Measurements from ENCODE around the gene ARIH2.

- TF ChIP-seq POLR2A (IDR thresholded peaks at IDR 0.05; ENCODE audit: control extremely low read depth in 1 of 2, low read depth in 2 of 2, low read length in 2 of 2): no peak; a peak in 1 of 3 replicates
- no peak for TF ChIP-seq RFX5 (IDR thresholded peaks at IDR 0.05; ENCODE audit: borderline replicate concordance, low read depth, low read length)
- peak; percentile 85 for TF ChIP-seq POLR2AphosphoS5 (IDR thresholded peaks at IDR 0.05; ENCODE audit: low read depth, low read length)
- no peak for TF ChIP-seq RAD21 (IDR thresholded peaks at IDR 0.05 in 1 of 2, conservative IDR thresholded peaks at IDR 0.05 in 1 of 2; ENCODE audit: low read depth in 2 of 2, low read length in 2 of 2)
- TF ChIP-seq ATF2 (IDR thresholded peaks at IDR 0.05; ENCODE audit: low read length): no peak
- no peak for TF ChIP-seq JUND (IDR thresholded peaks at IDR 0.05; ENCODE audit: low read length)
- TF ChIP-seq CTBP2 (IDR thresholded peaks at IDR 0.05; ENCODE audit: borderline replicate concordance, insufficient read depth, insufficient read length, low read length): no peak
- no peak for TF ChIP-seq RNF2 (IDR thresholded peaks at IDR 0.05; ENCODE audit: borderline replicate concordance, low read depth, low read length, missing control alignments, poor library complexity, severe bottlenecking)
- no peak for TF ChIP-seq CTCF (IDR thresholded peaks at IDR 0.05; ENCODE audit: control extremely low read depth in 1 of 3, insufficient read depth in 1 of 3, low read depth in 1 of 3, low read length in 3 of 3)
- TF ChIP-seq CREB1 (IDR thresholded peaks at IDR 0.05): no peak
- no peak for TF ChIP-seq MAFK (IDR thresholded peaks at IDR 0.05; ENCODE audit: low read depth, low read length)
- no peak for TF ChIP-seq MAX (IDR thresholded peaks at IDR 0.05)
- no peak for TF ChIP-seq YY1 (IDR thresholded peaks at IDR 0.05; ENCODE audit: low read depth, low read length)
- TF ChIP-seq KDM1A (IDR thresholded peaks at IDR 0.05; ENCODE audit: borderline replicate concordance, low read length): no peak
Measured at GRCh38 chr3:49025005-49025792, 106.6 kb downstream of the ARIH2 start.

All from H1 (cell line).